Thoracic aorta (tissue), 2 donors: ENCODE measurements around the gene MTUS2. TPM values are rescaled to one million over a fixed set of nuclear protein-coding genes. Genes with fewer than 3 reads are reported as not detected.

Source experiments
- ATAC-seq: fragments of 150-250 bp; one replicate; pipeline ENCODE4 v1.8.0; 2017; ENCODE audit warnings: low read depth; ENCODE audit not compliant: insufficient number of reproducible peaks, low FRiP score
- DNase-seq: peaks from one replicate; pipeline ENCODE4 v3.0.0-alpha.2; 2020; ENCODE audit warnings: low spot score
- H3K27ac ChIP-seq, 2 donors: fragments of 200-600 bp; sonication (generic); 1 replicate in 1 of 2; 2 replicates in 1 of 2; pipeline ENCODE4 v1.5.1; 2016; ENCODE audit warnings: mild to moderate bottlenecking in 2 of 2, moderate library complexity in 2 of 2
- H3K27me3 ChIP-seq: fragments of 200-600 bp; sonication (generic); replicated peaks from 2 replicates; pipeline ENCODE4 v1.6.0; 2016; ENCODE audit warnings: mild to moderate bottlenecking; ENCODE audit not compliant: insufficient read depth
- H3K36me3 ChIP-seq: fragments of 200-600 bp; sonication (generic); one replicate; pipeline ENCODE4 v1.5.1; 2016
- H3K4me1 ChIP-seq, 2 donors: fragments of 200-600 bp; sonication (generic); 1 replicate in 1 of 2; 2 replicates in 1 of 2; pipeline versions ENCODE4 v1.5.1 to v1.6.0; 2016; ENCODE audit warnings: low read depth in 2 of 2, mild to moderate bottlenecking in 1 of 2; ENCODE audit not compliant: control insufficient read depth in 1 of 2
- H3K4me3 ChIP-seq: fragments of 200-600 bp; sonication (generic); 2 replicates; pipeline ENCODE4 v1.5.1; 2016; ENCODE audit warnings: mild to moderate bottlenecking
- H3K9me3 ChIP-seq: fragments of 200-600 bp; sonication (generic); 2 replicates; pipeline ENCODE4 v1.5.1; 2016
- CTCF ChIP-seq: fragments of 200-600 bp; sonication (generic); IDR thresholded peaks from one replicate; pipeline ENCODE4 v1.5.1; 2019; ENCODE audit warnings: antibody characterized with exemption
- total RNA-seq, 2 donors: library from RNA; depleted of rRNA; stranded (reverse); fragments of >200 nt; gene quantifications; one replicate each; pipeline versions ENCODE4 v1.1.0 to v1.2.3, GENCODE V29; 2016

MTUS2 gene
- total RNA-seq, 2 donors from 2014 or later, result 14.9 to 26.4 TPM

DNA sequence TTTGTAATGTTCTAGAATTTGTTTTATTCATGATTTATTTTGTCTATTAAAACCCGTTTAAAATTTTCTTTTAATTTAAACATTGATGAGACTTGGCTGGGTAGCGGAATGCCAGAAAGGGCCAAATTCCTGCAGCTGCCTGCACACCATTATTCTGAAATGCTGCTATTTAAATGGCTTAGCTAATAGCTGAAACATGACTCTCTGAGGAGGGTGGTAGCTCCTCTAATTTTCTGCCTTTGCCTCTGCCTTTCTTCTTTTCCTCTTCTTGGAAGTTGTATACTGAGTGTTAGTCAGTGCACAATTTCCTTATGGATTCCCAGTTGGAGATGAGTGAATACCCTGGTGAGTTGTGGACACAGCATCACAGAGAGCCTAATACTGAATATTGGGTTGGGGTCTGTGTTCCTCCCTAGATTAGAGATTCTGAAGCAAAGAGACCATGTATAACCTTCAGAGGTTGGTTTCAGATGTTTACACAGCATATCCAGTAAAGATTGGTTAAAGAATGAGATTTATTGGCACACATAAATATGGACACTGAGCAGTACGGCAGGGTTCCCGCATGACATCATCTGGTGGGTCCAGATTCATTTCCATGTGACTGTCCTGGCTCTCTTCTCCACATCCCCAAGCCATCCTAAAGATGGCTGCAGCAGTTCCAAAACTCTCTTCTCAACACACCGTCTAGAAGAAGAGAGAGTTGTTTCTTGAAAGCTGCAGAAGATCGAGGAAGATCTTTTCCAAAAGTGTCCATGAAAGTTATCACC lies 55.9 kb downstream of the MTUS2 start:
- TF ChIP-seq CTCF, result no peak
- DNase-seq, result no peak
- Histone ChIP-seq H3K36me3 (no peaks in the 10 kb centered on the region), H3K9me3 (peaks cover 7% of the 10 kb centered on the region), H3K4me3 (no peak overlapping the region), H3K4me1 (no peaks in the 10 kb centered on the region), H3K27me3 (no peaks in the 10 kb centered on the region), H3K27ac (no peak overlapping the region)
- no peak for ATAC-seq

DNA sequence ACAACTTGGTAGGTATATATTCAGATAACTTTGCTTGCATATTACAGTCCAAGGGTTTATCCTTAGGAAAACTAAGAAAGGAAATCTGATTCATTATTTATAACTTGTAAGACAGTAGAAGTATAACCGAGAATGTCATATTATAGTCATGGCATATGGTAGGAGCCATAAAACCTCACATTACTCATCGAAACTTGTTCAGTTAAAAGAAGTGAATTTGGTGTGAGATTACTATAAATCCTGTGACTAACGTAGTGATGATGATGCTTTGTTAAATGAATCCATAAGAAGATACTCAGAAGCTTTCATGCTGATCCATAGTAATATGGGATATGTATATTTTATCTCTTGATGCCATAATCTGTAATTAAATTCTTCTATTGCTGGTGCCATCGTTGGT lies 57.3 kb downstream of the MTUS2 start:
- H3K27me3 ChIP-seq, result no peaks in the 10 kb centered on the region
- ATAC-seq (no peak), DNase-seq (no peak)
- peaks cover 4% of the 10 kb centered on the region for H3K9me3 ChIP-seq
- H3K4me1 ChIP-seq, result peaks cover 0 to 5% of the 10 kb centered on the region in 2 donors
- H3K36me3 ChIP-seq, result no peaks in the 10 kb centered on the region
- H3K27ac ChIP-seq, result no peak overlapping the region
- TF ChIP-seq CTCF, result no peak
- no peak overlapping the region for H3K4me3 ChIP-seq

DNA sequence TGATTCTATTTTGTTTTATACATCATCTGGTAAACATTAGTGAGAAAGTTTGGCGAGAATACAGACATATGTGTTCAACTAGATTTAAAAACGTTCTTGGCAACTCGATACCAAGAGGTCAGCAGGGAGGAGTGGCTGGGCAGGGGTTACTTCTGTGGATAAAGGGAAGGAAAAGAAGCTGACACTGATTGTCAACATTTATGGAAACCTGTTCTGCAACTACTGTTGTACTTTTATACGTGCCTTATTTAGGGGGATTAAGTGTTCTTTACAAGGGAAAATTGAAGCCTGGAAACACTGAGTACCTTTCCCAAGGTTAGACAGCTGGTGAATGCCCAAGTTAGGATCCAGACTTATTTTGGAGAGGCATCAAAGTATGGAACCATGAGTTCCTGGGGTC lies 65.0 kb downstream of the MTUS2 start:
- no peaks in the 10 kb centered on the region for H3K36me3 ChIP-seq
- ATAC-seq, result no peak

DNA sequence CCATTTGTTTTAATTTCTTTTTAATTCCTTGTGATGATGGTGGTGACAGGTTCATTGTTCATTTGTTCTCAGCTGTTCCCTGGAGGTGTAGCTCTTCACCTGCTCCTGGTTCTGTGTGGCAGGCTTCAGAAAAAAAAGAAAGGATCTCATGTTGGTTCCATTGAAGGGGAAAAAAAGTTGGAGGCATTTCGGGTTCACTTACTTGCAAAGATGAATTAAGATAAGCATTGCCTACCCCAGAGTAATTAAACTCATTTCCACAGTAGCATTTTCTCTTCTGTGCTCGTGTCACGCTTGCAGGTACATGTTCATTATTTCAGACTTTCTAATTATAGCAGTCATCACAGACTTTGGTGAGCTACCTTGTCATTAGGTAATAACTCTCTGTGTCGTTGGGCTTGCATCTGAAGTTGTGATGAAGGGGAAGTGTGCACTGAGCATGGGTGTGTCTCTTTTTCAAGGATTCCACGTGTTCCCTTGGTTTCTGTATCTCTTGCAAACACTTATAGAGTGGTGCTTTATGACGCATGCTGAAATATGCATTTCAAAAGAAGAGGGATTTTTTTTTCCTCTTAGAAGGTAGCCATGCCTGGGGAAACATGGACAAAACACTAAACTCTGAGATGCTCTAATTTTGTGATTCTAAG lies 69.1 kb downstream of the MTUS2 start:
- no peaks in the 10 kb centered on the region for H3K36me3 ChIP-seq
- no peak for TF ChIP-seq CTCF
- H3K27me3 ChIP-seq, result no peaks in the 10 kb centered on the region
- DNase-seq, result no peak
- H3K4me1 ChIP-seq, result no peaks in the 10 kb centered on the region
- no peak overlapping the region for H3K4me3 ChIP-seq
- no peak overlapping the region for H3K27ac ChIP-seq
- H3K9me3 ChIP-seq, result no peaks in the 10 kb centered on the region
- ATAC-seq, result no peak

More for the DNA sequence above, 65.0 kb downstream of the MTUS2 start:
- Histone ChIP-seq H3K4me1 (peaks cover 0 to 17% of the 10 kb centered on the region in 2 donors), H3K4me3 (no peak overlapping the region), H3K9me3 (no peaks in the 10 kb centered on the region), H3K27ac (no peak overlapping the region), H3K27me3 (no peaks in the 10 kb centered on the region)
- DNase-seq, result no peak
- TF ChIP-seq CTCF, result no peak

DNA sequence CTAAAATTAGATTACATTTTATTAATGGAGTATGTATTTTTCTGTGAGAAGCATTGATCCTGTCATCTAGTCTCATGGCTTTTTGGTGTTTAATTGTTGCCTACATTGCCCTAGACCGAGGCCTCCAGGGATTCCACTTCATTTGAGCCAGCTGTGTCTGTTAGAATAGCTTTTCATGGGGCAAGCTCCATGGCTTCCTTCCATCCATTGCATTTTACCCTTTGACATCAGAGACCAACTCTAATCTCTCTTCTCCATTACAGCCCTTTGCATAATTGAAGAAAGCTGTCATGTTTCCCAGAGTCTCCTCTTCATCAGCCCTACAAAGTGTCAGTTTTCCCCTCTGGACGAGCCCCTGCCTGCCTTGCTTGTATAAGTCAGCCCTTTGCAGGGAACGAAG lies 70.6 kb downstream of the MTUS2 start:
- TF ChIP-seq CTCF, result no peak
- Histone ChIP-seq H3K4me3 (no peak overlapping the region), H3K9me3 (no peaks in the 10 kb centered on the region), H3K27me3 (no peaks in the 10 kb centered on the region), H3K36me3 (no peaks in the 10 kb centered on the region), H3K4me1 (no peaks in the 10 kb centered on the region), H3K27ac (no peak overlapping the region)
- ATAC-seq (no peak), DNase-seq (no peak)
